HEK293T (cell line): ENCODE measurements around the gene NXNL2.

Experiments used
- ARNT ChIP-seq: fragments of 450-650 bp; IDR thresholded peaks from 2 replicates; pipeline ENCODE4 v1.6.1; 2017; ENCODE audit warnings: mild to moderate bottlenecking
- BHLHE40 ChIP-seq: fragments of 450-650 bp; IDR thresholded peaks from 2 replicates; pipeline ENCODE4 v1.6.1; 2016; ENCODE audit warnings: mild to moderate bottlenecking, moderate library complexity, borderline replicate concordance
- ELF4 ChIP-seq: fragments of 450-650 bp; IDR thresholded peaks from 2 replicates; pipeline ENCODE4 v1.6.1; 2017; ENCODE audit warnings: antibody characterized with exemption
- FOXA1 ChIP-seq: fragments of 450-650 bp; IDR thresholded peaks from 2 replicates; pipeline ENCODE4 v1.6.1; 2016; ENCODE audit warnings: mild to moderate bottlenecking
- FOXM1 ChIP-seq: fragments of 450-650 bp; IDR thresholded peaks from 2 replicates; pipeline ENCODE4 v1.6.1; 2017; ENCODE audit warnings: mild to moderate bottlenecking, borderline replicate concordance
- LEF1 ChIP-seq: fragments of 450-650 bp; IDR thresholded peaks from 2 replicates; pipeline ENCODE4 v1.6.1; 2017; ENCODE audit warnings: mild to moderate bottlenecking, borderline replicate concordance
- PKNOX1 ChIP-seq: fragments of 450-650 bp; IDR thresholded peaks from 2 replicates; pipeline ENCODE4 v1.6.1; 2016
- SP1 ChIP-seq: fragments of 450-650 bp; IDR thresholded peaks from 2 replicates; pipeline ENCODE4 v1.6.1; 2017
- SUZ12 ChIP-seq: fragments of 450-650 bp; IDR thresholded peaks from 2 replicates; pipeline ENCODE4 v1.6.1; 2016; ENCODE audit warnings: mild to moderate bottlenecking

- TF ChIP-seq ARNT (no peak), ELF4 (no peak), SP1 (no peak), BHLHE40 (no peak), FOXA1 (no peak), PKNOX1 (no peak), LEF1 (no peak), FOXM1 (no peak), SUZ12 (no peak)
Measured at GRCh38 chr9:88578121-88579049, 43.4 kb downstream of the NXNL2 start.
